GM12891 (cell line): ENCODE data around the gene NCBP1.

Source experiments
- POLR2A ChIP-seq: IDR thresholded peaks from 2 replicates; pipeline ENCODE4 v1.6.1; 2011; ENCODE audit warnings: low read depth, low read length, control low read depth
- POLR2AphosphoS5 ChIP-seq: IDR thresholded peaks from 2 replicates; pipeline ENCODE4 v1.6.1; 2011; ENCODE audit warnings: low read depth, low read length, control low read depth
- SPI1 ChIP-seq: IDR thresholded peaks from 2 replicates; pipeline ENCODE4 v1.6.1; 2011; ENCODE audit warnings: low read depth, low read length, control low read depth
- TAF1 ChIP-seq: IDR thresholded peaks from 2 replicates; pipeline ENCODE4 v1.6.1; 2011; ENCODE audit warnings: low read depth, low read length, control low read depth

DNA sequence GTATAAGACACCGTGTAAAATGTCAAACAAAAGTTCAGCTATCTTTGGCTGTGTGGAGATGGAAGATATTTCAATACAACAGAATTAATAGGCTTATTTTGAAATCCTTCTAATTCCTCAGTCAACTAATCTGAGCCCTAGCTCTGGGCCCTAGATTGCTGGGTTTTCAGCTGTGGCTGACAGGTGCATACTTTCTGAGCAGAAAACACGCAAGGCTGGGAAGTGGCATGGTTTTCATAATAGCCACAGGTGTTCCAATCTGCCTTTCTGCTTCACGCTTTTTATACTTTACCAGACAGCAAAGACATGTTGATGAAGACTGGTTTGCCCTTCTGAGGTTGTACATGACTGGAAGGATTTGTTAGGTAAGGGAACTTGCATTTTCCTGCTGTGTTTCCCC, 84.2 kb downstream of the NCBP1 start:
- TF ChIP-seq POLR2A (no peak), POLR2AphosphoS5 (no peak), TAF1 (no peak), SPI1 (no peak)
